Upper lobe of left lung (tissue), 6 donors: ENCODE results near the gene IQUB. TPM values are rescaled to one million over a fixed set of nuclear protein-coding genes. Genes with fewer than 3 reads are reported as not detected.

ENCODE experiments used
- ATAC-seq, 2 donors: fragments of 200-7000 bp; cut with Tn5 transposase; one replicate each; pipeline ENCODE4 v1.9.1; 2022; ENCODE audit warnings: mild to moderate bottlenecking in 2 of 2, moderate library complexity in 2 of 2; ENCODE audit not compliant: low FRiP score in 2 of 2
- DNase-seq, 2 donors: peaks; one replicate each; pipeline ENCODE4 v3.0.0-alpha.2; 2019 to 2020
- H3K27ac ChIP-seq, 4 donors: fragments of 200-600 bp; sonication (generic); one replicate each; pipeline ENCODE4 v1.5.1; 2016 to 2019
- H3K27me3 ChIP-seq, 4 donors: fragments of 200-600 bp; sonication (generic); one replicate each; pipeline ENCODE4 v1.5.1; 2017 to 2019
- H3K36me3 ChIP-seq, 4 donors: fragments of 200-600 bp; sonication (generic); one replicate each; pipeline ENCODE4 v1.5.1; 2016 to 2019
- H3K4me1 ChIP-seq, 4 donors: fragments of 200-600 bp; sonication (generic); one replicate each; pipeline ENCODE4 v1.5.1; 2018 to 2019
- H3K4me3 ChIP-seq, 4 donors: fragments of 200-600 bp; sonication (generic); one replicate each; pipeline ENCODE4 v1.5.1; 2017 to 2019; ENCODE audit warnings: mild to moderate bottlenecking in 2 of 4, moderate library complexity in 1 of 4
- H3K9me3 ChIP-seq, 4 donors: fragments of 200-600 bp; sonication (generic); one replicate each; pipeline ENCODE4 v1.5.1; 2018 to 2019
- CTCF ChIP-seq, 6 experiments: fragments of 450-650 bp in 4 of 6; fragments of 200-600 bp in 2 of 6; sonication (generic) in 2 of 6; IDR thresholded peaks; one replicate each; pipeline ENCODE4 v1.5.1; 2016 to 2019; ENCODE audit warnings: antibody characterized with exemption in 6 of 6
- EP300 ChIP-seq, 4 donors: sonication (generic); formaldehyde crosslinking; IDR thresholded peaks; one replicate each; pipeline ENCODE4 v1.5.1; 2017; ENCODE audit warnings: antibody characterized with exemption in 4 of 4, control low read depth in 2 of 4
- POLR2A ChIP-seq, 4 donors: fragments of 450-650 bp; IDR thresholded peaks; one replicate each; pipeline ENCODE4 v1.5.1; 2016 to 2017; ENCODE audit warnings: antibody characterized with exemption in 4 of 4, mild to moderate bottlenecking in 2 of 4
- POLR2AphosphoS5 ChIP-seq, 2 donors: sonication (generic); formaldehyde crosslinking; IDR thresholded peaks; one replicate each; pipeline ENCODE4 v1.5.1; 2017; ENCODE audit warnings: antibody characterized with exemption in 2 of 2
- WGBS, 2 donors: methylation state at CpG; one replicate each; pipeline ENCODE4 v1.1.5; 2017 to 2018; 5-methylcytosine and 5-hydroxymethylcytosine counted together
- total RNA-seq, 6 donors: library from RNA; depleted of rRNA in 4 of 6; stranded (reverse); fragments of >200 nt in 4 of 6; gene quantifications; one replicate each; pipeline versions ENCODE4 v1.1.0 to v1.2.1, GENCODE V29; 2016 to 2021
- donor health status: DM: no; HTN: no; CAD: no; lungs with moderate emphysema.
- donor health status: DM: no; HTN: yes; CAD: no; lungs with severe emphysema.

IQUB gene
- total RNA-seq, 6 donors from 2014 or later, result 0.66 to 19.7 (median 2.0) TPM

- H3K4me1 ChIP-seq, result no peaks in the 10 kb centered on the region
- no peak overlapping the region for H3K4me3 ChIP-seq
- no peaks in the 10 kb centered on the region for H3K9me3 ChIP-seq
- TF ChIP-seq CTCF (IDR thresholded peaks at IDR 0.05) (no peak), POLR2AphosphoS5 (IDR thresholded peaks at IDR 0.05) (no peak), POLR2A (IDR thresholded peaks at IDR 0.05) (no peak), EP300 (IDR thresholded peaks at IDR 0.05) (no peak)
- no peaks in the 10 kb centered on the region for H3K27me3 ChIP-seq
- no peak overlapping the region for H3K27ac ChIP-seq
- ATAC-seq (no peak), DNase-seq (no peak)
- no peaks in the 10 kb centered on the region for H3K36me3 ChIP-seq
- 88% methylated on average over 1 of the region's 1 CpG for WGBS, 2 donors
Observed at GRCh38 chr7:123500878-123501489, 33.4 kb downstream of the IQUB start.

- no peak overlapping the region for H3K27ac ChIP-seq
- peaks cover 0 to under 1% (median 0%) of the 10 kb centered on the region in 4 donors for H3K4me1 ChIP-seq
- H3K9me3 ChIP-seq, result no peaks in the 10 kb centered on the region
- no peak overlapping the region for H3K4me3 ChIP-seq
- ATAC-seq (no peak), DNase-seq (no peak)
- TF ChIP-seq EP300 (IDR thresholded peaks at IDR 0.05) (no peak), CTCF (IDR thresholded peaks at IDR 0.05) (no peak), POLR2AphosphoS5 (IDR thresholded peaks at IDR 0.05) (no peak), POLR2A (IDR thresholded peaks at IDR 0.05) (no peak)
- H3K27me3 ChIP-seq, result no peaks in the 10 kb centered on the region
- H3K36me3 ChIP-seq, result no peaks in the 10 kb centered on the region
- 76 to 82% methylated on average over 8 of the region's 8 CpGs for WGBS, 2 donors
Observed at GRCh38 chr7:123499211-123499970, 35.0 kb downstream of the IQUB start.

- Histone ChIP-seq H3K27ac (no peak overlapping the region), H3K4me1 (peaks cover 0 to 6% (median 0%) of the 10 kb centered on the region in 4 donors), H3K27me3 (no peaks in the 10 kb centered on the region), H3K4me3 (no peak overlapping the region), H3K9me3 (no peaks in the 10 kb centered on the region), H3K36me3 (no peaks in the 10 kb centered on the region)
- 44 to 61% methylated on average over 2 of the region's 2 CpGs for WGBS, 2 donors
- no peak for DNase-seq
- no peak for TF ChIP-seq CTCF (IDR thresholded peaks at IDR 0.05)
- no peak for TF ChIP-seq EP300 (IDR thresholded peaks at IDR 0.05)
- no peak for TF ChIP-seq POLR2AphosphoS5 (IDR thresholded peaks at IDR 0.05)
- no peak for TF ChIP-seq POLR2A (IDR thresholded peaks at IDR 0.05)
- ATAC-seq, result no peak
Observed at GRCh38 chr7:123498601-123499000, 35.8 kb downstream of the IQUB start.

GRCh38 chr7:123498031-123498430 is 36.4 kb downstream of the IQUB start:
- no peak for TF ChIP-seq EP300 (IDR thresholded peaks at IDR 0.05)
- no peak for TF ChIP-seq POLR2A (IDR thresholded peaks at IDR 0.05)
- TF ChIP-seq POLR2AphosphoS5 (IDR thresholded peaks at IDR 0.05), result no peak
- no peak for TF ChIP-seq CTCF (IDR thresholded peaks at IDR 0.05)
- 70 to 94% methylated on average over 1 of the region's 1 CpG for WGBS, 2 donors
- DNase-seq (no peak), ATAC-seq (no peak)
- no peaks in the 10 kb centered on the region for H3K27me3 ChIP-seq
- H3K4me3 ChIP-seq, result no peak overlapping the region
- H3K27ac ChIP-seq, result no peak overlapping the region
- H3K4me1 ChIP-seq, result peaks cover 0 to 6% (median 0%) of the 10 kb centered on the region in 4 donors
- no peaks in the 10 kb centered on the region for H3K36me3 ChIP-seq
- no peaks in the 10 kb centered on the region for H3K9me3 ChIP-seq
